SW 1271 (cell line): Measurements from ENCODE around the gene ZCCHC17.

ENCODE experiments used
- DNase-seq, 2 experiments: peaks; one replicate each; lab custom pipeline; 2025; lab: John Stamatoyannopoulos, UW

The ZCCHC17 gene

DNA sequence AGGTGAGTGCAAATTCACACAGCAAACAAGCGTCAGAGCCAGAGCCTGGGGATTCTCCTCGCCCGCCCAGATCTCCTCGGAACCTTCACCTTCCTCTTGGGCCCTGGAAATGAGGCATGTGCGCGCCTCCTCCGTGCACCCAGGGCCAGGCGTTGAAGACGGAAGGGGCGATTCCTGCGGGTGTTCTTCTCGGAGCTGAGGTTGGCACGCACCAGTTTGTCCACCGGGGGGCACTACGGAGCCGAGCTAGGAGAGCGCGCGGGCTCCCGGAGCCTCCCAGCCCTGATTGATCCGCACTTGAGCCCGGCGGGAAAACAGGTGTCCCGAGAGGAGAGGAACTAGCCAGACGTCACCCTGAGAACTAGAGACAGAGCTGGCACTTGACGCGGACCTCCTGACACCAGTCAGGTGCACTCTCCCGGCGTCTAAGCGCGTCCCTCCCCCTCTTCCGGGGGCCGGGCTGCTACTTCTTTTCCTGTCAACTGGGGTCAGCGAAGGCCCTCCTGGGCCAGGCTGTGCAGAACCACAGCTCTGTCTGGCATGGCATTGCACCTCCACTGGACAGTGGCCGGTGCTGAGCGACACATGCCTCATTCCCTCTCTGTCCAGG is 97.9 kb downstream of the ZCCHC17 start:
- DNase-seq: peak; percentile 54 to 56

- peak; percentile 61 to 74 for DNase-seq
These were observed 100.0 kb downstream of the ZCCHC17 start for GRCh38 chr1:31396633-31397351.

- DNase-seq: peak; percentile 63 to 73
These were observed 100.7 kb downstream of the ZCCHC17 start for GRCh38 chr1:31397360-31398095.

- DNase-seq: no peak
These were observed 101.4 kb downstream of the ZCCHC17 start for GRCh38 chr1:31398246-31398645.

- no peak for DNase-seq
These were observed 103.1 kb downstream of the ZCCHC17 start for GRCh38 chr1:31399976-31400375.

DNA sequence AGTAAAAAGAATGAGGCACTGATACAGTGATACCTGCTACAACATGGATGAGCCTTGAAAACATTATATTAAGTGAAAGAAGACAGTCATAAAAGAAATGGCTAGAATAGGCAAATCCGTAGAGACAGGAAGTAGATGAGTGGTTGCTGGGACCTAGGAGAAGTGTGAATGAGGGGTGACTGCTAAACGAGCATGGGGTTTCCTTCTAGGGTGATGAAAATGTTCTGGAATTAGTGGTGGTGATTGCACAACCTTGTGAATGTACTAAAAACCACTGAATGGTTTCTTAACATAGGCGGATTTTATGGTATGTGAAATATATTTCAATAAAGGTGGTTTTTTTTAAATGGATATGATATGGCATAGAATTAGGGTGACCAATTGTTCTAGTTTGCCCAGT is 103.6 kb downstream of the ZCCHC17 start:
- no peak for DNase-seq

- no peak for DNase-seq
These were observed 104.4 kb downstream of the ZCCHC17 start for GRCh38 chr1:31401241-31401640.

GRCh38 chr1:31405578-31406245 is 108.9 kb downstream of the ZCCHC17 start:
- no peak for DNase-seq

- DNase-seq: no peak
These were observed 110.3 kb downstream of the ZCCHC17 start for GRCh38 chr1:31407029-31407626.

- no peak for DNase-seq
These were observed 112.0 kb downstream of the ZCCHC17 start for GRCh38 chr1:31408788-31409318.

GRCh38 chr1:31409946-31410858 is 113.4 kb downstream of the ZCCHC17 start:
- DNase-seq: no peak

- DNase-seq: no peak
These were observed 114.0 kb downstream of the ZCCHC17 start for GRCh38 chr1:31410871-31411270.

DNA sequence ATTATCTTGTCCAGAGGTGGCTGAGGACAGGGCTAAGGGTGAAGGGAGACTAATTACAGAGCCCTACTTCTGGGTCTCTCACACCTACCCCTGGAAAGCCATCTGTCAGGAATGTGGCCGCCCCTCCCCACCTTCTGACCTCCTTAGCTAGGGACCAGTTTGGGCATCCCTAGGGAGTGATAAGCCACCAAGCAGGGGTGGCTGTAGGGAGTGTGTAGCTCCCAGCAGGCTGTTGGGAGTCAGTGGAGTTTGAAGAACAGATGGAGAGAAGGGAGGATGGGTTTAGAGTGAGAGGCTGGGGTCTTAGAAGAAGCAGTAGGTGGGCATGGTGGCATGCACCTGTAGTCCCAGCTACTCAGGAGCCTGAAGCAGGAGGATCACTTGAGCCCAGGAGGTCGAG is 115.4 kb downstream of the ZCCHC17 start:
- DNase-seq: no peak

DNA sequence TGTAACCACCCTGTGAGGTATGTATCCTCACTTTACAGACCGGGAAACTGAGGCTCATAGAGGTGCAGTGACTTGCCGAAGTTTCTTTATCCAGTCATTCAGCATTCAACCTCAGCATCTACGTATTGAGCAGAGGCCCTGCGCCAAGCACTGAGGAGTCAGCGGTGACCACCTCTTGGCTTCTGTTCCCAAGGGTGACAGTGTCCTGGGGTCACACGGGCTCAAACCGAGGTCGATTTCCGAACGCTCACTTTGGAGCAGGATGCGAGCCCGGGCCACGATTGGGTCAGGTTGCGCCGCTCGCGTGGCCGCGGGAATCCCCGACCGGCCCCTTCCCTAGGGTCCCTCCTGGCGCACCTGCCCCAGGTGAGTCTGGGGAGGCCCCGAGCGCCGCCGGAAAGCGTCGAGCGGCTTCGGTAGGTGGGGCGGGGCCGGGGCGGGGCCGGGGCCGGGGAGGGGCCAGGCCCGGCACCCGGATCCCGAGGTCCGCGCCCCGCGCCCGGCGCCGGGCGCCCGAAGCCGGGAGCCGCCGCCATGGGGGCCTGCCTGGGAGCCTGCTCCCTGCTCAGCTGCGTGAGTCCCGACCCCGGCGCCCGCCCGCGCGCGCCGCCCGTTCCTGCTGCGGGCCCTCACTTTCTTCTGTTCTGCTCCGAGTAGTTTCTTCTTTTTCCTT is 116.0 kb downstream of the ZCCHC17 start, which contains the start of gene SERINC2:
Gene SERINC2 (plus strand): TSS at position 482 of the 673 bp plus-strand sequence. CDS start 53 bp downstream, at position 535.
- DNase-seq: no peak

GRCh38 chr1:31413405-31414001 is 116.7 kb downstream of the ZCCHC17 start:
- peak in 1 of 2 experiments; percentile 15 for DNase-seq
